NCI-H1694 (cell line): ENCODE data around the gene JAK1.
"Not testable (repeated sequence)": the region's sequence is repeated elsewhere in the genome, so short reads cannot be mapped to it uniquely, and the experiment has no call there.

ENCODE experiments used
- DNase-seq: peaks from one replicate; lab custom pipeline; 2025; lab: John Stamatoyannopoulos, UW

JAK1 gene

DNA sequence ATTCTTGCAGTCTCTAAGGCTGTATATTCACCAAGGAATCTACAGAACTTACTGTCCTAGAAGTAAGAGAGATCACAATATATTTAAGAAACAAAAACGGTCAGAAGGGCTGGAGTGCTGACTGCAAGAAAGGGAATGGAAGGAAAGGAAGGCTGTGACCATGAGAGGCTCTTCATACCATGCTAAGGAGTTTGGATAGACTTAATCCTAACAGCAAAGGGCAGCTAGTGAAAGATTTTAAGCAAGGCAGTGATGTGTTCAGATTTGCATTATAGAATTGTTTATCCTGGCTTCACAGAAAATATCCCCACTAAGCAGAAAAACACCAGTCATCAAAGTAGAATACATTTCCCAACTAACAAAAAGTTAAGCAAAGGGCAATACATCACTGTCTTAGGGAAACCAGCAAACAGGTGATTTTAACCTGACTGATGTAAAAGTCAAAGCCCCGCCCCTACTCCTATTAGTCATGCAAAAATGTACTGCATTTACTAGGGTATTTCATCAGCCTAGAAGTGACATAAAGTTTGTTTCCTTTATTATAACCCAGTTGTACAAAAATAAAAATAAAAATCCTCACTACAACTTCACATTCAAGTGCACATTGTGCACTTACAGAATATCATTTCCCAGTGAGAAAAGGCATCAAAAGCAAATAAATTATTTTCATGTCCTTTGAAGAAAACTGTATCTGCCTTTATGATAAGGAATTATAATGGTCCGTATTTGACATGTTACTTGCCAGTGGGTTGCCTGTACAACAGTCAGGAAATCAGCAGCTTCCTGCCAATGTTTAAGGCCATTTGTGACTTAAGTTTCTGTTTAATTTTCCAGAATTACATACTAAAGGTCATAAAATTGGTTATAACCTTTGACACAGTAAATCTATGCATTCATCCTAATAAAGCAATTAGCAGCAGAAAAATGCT lies 17.2 kb downstream of the JAK1 start:
- no peak for DNase-seq

DNA sequence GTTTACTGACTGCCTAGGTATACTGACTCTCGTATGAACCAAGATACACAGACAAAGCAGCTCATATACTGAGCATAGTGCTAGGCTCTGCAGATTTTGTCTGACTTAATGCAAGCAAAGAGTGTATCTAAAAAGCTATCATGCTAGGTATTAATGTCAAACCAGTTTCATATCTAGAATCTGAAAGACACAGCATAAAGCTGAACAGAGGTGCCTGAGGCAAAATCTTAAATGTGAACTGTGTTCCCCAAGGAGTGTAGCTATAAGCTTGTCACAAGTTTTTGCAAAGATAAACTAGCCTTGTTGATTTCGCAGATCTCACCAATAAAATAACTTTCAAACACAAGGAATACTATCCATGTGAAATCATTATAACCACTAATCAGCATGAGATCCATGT lies 18.1 kb downstream of the JAK1 start:
- DNase-seq: no peak

DNA sequence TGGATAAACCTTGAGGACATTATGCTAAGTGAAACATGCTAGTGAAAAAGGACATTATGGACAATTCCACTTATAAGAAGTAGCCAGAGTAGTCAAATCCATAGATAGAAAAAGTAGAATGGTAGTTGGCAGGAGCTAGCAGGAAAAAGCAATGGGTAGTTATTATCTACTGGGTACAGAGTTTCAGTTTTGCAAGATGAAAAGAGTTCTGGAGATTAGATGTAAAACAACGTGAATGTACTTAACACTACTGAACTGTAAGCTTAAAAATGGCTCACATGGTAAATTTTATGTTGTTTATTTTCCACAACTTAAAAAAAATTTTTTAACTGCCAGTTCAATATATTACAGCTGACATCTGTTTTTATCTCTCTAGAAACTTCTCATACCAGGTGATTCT lies 19.4 kb downstream of the JAK1 start:
- DNase-seq: no peak

DNA sequence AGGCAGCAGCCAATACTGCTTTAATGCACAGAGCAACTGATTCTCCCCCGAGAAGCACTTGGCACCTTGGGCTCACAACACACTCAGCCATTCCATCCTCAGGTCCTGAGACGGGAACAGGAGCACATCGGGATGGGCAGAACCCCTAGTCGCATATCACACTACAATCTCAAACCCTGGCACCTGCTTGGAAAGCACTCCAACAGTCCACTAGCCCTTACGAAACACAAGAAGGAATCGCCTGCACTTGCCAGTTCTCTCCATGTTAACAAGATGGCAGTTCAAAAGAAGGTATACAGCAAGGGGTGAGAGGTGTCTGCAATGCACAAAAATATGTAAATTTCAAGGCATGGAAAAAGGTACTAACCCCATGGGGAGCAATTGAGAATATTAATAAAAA lies 21.4 kb downstream of the JAK1 start:
- no peak for DNase-seq

DNA sequence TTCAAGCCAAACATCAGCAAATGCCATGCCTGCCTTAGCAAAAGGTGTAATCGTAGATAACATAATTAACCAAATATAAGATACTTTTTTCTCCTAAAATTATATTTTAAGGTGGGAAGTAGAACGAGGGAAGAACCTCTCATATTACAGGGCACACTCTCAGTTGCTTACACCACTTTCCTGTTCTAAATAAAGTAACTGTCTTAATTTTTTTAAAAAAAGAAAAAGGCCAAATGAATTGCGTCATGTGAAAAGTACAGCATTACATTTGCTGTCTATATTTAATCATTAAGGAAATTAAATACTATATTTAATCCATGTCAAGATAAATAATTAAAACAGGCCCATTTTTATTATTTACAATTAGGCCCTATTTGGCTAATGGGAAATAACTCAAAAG lies 23.7 kb downstream of the JAK1 start:
- no peak for DNase-seq

DNA sequence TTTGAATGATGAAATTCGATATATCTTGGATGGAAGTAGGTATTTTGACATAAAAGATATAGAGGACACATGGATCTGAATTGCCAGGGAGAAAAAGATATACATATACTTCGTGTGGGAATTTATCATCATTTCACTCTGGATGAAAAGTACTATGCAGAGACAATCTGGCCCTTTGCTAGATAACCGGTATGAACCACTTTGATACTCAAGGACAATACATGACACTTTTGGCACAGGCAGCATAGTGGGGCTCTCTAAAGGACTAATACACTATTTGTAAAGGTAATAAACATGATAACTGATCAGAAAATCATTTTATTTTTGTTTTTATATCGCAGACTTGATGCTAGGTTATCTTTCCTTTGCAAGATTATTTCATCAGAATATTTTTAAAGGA lies 24.2 kb downstream of the JAK1 start:
- no peak for DNase-seq

DNA sequence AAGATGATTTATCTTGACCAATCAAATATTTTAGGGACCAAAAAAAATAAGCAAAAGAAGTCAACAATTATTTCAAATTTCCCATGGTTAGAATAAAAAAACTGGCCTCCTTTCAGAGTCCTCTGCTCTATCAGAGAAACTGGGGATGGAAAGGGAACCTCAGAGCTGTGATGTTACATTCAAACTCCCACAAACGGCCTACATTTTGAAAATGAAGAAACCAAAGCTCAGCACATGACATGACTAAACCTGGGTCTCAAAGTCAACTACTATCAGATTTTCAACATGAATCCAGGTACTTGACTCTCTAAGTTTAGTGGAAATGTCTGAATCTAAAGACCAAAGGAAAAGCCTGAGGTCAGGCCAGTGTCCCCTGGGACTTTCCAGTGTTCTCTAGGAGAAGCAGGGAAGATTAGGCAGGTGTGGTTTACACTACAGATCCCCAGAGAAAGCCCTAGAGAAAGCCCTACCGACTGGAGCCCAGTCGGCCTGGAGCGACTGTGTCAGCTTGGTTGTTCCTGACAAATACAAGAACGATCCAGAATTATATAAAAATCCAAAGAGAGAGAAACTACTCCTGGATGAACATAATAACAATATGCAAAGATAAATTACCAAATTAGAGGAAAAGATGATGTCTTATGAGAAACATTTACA lies 24.8 kb downstream of the JAK1 start:
- no peak for DNase-seq

DNA sequence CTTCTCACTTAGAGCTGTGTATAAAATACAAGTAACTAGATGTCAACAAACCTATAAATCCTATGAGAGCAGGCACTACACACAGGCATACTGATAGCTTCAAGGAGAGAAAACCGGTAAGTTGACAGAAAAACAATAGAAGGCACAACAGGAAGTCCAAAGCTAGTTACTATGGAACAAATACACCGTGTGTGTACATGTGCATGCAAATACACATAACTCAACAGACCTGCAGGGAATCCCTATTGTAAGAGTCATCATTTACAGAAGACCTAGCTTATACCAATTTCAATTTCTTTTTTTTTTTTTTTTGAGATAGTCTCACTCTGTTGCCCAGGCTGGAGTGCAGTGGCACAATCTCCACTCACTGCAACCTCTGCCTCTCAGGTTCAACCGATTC lies 26.3 kb downstream of the JAK1 start:
- DNase-seq: no peak

DNA sequence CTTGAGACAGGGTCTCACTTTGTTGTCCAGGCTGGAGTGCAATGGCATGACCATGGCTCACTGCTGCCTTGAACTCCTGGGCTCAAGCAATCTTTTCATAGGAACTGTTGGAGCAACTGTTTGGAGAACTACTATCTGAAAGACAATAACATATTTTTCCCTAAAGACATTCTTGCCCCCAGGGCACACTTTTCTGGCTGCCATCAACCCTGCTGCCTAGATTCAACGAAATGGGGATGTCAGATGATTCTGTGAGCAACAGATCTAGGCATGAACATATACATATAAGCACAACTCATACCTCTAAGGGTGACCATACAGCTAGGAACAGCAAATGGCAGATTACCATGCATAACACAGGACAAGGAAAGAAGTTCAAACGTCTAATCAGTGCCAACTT lies 27.4 kb downstream of the JAK1 start:
- no peak for DNase-seq

DNA sequence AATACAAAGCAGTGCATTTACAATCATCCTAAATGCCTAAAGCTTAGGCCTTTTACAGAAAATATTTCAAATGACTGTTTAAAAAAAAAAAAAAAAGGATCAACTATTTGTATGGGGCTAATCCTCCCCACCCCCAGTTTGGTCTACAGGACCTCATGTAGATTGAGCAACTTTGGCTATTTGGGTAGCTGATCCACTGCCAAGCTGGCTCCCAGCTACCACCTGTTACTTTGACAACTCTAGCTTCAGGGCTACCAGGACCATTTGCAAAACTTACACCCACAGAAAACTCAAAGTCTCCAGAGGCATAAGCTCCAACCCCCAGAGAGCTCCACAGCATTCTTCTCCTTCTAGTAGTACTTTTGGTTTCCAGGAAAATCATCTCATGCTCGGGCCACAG lies 29.4 kb downstream of the JAK1 start:
- no peak for DNase-seq

DNA sequence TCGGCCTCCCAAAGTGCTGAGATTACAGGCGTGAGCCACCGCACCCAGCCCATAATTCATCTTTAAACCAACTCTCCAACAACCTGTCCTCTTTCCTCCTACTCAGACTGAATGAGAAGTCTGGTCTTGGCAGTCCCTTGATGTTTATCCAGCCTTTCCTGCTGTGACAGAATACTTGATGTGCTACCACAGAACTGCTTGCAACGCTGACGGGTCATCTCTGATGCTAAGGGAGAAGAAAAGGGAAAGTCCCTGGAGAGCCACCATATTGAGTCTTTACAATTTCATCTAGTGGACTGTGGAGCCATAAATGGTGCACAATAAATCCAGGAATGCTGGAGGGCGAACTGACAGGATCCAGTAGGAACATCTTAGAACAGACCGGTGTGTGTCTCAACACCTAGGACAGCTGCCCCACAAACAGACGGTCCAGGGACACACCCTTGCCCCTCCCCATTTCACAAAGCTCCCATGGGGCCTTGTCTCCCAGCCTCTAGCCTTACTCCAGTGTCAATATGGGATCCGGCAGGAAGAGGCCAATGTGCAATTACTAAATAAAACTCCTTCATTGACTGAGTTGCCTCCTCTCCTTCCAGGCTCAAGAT lies 30.7 kb downstream of the JAK1 start:
- DNase-seq: no peak

DNA sequence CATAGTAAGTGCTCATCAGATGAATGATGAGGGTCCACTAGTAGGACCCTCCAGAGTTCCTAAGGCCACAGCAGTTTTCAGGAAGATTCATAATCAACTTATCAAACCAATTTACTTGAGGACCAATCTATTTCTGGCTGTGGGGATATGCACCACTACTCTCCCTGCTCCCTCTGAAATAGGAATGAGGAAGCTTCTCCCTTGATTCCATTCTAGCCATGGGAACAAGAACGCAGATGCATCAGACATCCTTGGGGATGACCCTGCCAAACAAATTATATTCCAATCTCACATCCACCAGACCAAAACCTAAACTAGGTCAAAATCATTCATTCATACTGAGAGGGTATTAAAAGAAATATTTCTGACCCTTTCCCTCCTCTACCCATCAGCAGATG lies 31.5 kb downstream of the JAK1 start:
- DNase-seq: no peak

DNA sequence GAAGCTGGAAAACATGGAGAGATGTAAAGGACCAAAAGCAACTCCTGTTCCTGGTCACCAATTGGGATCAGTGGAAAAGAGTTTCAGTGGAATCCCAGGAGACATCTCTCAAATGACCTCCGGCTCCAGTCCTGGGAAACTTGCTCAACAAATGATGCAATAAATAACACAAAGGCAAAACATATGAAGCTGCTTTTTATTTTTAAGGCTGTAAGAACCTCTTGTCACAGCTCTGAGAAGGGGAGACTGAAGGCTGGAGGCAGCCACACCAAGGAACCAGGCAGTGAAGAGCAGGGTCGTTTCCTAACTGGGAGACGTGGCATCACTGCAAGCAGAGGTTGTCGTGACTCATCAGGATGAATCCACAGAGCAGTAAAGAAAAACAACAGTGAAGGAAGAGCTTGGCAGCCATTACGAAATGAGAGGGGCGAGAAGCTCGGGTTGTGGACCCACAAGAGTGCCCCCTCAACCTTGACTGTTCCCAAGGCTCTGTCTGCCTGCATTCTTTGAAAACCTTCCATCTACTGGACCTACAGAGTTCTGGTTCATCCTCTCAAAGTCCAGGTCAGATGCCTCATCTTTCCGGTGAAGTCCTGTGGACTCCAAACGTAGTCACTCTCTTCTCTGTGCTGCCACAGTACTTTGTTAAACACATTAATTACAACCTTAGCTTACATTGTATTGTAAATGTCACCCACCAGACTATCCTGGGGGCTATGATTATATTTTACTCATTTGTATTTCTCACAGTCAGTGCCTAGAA lies 32.1 kb downstream of the JAK1 start:
- DNase-seq: no peak

DNA sequence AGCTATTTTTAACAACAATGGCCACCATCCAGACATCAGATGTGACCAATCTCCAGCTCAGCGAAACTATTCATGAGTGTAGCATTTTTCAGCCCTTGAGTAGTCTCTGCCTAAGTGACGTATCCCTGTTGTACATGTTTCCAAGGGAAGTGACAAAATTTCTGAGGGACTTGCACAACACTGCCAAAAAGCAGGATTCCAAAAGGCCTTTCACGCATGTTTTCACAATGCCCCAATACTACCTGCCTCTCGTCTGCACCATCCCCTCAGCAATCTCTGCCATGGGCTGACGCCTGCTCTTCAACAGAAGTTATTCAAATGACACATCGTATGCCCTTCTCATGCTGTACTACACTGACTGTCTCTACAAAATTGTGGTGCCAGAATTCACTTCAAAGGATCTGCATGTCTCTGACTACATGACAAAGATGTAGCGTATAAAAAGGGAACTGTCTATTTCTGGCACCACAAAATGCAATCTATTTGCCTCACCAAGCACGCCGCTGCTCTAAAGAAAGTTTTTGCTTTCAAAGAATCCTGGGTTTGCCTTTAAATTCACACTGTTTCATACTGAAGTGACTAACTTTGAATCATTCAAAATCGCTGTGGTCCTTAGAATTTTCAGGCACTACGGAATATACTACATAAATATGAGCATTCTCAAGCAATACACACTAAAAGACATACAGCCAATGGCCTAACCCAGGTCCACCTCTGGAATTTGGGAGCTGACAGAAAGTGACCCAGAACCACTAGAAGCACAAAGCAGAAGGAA lies 32.9 kb downstream of the JAK1 start:
- DNase-seq: no peak

DNA sequence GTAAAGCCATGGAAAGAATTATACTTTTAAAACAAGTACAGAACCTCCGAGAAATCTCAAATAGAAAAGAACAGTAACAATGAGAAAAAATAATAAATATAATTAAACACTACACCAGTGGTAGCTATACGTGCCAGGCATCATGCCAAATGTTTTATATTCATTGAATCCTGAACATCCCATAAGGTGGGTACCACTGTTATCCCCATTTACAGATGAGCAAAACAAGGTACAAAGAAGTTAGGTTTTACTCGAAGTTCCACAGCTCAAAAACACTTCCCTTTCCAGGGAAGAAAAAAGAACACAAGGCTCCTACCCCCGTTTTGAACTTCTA lies 33.4 kb downstream of the JAK1 start:
- no peak for DNase-seq

DNA sequence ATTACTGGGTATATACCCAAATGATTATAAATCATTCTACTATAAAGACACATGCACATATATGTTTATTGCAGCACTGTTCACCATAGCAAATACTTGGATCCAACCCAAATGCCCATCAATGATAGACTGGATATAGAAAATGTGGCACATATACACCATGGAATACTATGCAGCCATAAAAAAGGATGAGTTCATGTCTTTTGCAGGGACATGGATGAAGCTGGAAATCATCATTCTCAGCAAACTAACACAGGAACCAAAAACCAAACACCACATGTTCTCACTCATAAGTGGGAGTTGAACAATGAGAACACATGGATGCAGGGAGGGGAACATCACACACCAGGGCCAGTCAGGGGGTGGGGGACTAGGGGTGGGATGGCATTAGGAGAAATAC lies 35.7 kb downstream of the JAK1 start:
- DNase-seq: not testable (repeated sequence)

DNA sequence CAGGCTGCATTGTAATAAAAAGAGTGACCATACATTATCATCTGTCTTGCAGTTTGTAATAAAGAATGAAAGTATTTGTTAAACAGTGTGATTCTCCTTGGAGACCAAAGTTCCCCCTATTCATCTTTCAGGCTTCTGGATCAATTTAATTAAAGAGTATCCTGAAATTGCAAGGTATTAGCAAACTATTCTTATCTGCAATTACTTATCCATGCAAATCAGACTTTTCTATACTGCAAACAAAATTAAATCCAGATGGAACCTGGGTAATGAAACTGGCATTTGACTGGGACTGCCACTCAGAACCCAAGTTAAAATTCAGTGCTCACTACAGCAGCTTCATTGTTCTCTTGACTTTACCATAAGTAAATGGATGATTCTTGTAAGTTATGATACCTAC lies 37.1 kb downstream of the JAK1 start:
- DNase-seq: no peak

DNA sequence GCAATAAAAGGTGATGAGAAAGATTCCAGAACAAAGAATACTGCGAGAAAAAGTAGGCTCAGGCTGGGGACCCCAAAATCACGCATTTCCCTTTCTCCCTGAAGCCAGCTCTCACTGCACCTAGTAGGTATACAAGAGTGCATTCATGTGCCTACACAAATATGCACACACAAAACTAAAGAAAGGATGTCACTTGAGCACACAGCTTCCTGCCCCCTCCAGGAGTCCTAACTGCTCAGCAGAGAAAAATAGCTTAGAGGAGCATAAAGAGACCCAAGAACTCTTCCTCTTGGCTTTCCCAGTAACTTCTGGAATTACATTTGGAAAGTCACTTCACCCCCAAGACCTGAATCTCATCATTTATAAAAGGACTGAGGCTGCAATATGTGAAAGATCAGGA lies 38.0 kb downstream of the JAK1 start:
- DNase-seq: no peak

DNA sequence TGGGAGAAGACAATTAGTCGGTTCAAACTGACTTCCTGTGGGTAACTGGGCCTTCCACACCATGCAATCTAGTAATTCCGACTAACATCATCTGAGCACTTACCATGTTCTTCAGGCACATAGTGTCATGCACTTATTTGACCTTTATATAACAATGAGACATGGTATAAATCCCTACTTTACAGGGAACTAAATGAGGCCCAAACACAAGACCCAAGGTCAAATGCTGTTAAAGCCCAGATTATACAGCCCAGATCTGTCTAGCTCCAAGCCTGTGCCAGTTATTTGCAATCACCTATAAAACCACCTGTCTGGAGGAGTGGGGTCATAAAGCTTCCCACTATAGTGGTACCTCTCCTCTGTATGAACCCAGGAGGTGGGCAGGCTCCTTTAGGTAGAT lies 40.8 kb downstream of the JAK1 start:
- no peak for DNase-seq

DNA sequence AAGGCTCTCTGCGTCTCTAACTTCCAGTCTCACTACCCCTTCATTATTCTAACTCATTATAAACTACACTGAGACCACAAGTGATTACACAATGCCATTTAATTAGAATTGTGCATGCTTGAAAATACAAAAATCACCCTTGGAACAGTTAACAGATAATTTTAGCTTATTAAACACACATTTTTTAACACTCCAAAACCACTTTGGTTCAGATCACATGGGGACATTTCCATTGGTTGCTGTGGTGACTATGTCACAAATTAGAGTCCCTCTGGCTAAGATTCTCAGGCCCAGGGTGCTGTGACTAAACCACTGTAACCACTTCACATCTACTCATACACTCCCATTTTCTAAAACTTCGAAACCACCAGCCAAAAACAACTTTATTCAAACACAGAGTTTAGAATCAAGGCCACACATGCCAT lies 43.0 kb downstream of the JAK1 start:
- no peak for DNase-seq

DNA sequence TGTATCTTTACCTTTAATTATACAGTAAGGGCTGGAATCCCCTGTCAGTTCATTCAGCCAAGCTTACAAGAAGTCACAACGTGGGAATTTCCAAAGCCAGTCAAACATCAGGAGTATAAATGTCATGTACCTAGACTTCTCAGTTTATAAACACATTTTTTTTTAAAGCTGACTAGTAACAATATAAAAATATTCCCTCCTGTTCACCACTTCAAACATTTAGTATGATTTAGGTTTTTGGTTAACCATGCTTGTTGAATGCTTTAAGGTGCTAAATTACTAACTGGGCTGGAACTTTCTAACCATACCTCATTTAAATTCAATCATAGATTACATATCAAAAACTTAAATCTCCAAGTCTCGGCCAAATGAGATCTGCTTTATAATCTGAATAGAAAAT lies 44.0 kb downstream of the JAK1 start:
- no peak for DNase-seq

DNA sequence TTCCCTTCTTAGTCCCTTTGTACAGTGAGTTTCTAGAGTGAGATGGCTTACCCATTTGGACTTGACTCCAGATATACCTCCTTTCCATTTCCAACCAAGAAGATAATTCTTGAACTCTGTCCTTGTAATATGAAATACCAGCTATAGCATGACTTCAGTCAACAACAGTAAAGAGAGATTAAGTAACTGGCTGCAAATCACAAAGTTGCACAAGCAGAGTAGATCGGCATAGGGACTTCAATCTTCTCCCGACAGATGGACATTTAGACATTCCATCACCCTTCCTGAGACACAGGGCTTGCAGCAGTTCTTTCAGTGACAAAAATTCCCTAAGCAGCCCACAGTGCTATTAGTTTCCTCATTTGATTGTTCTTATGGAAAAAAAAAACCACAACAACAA lies 44.6 kb downstream of the JAK1 start:
- DNase-seq: no peak
